Testis (tissue), 3 donors: Measurements from ENCODE around the gene SIK3. TPM values are rescaled to one million over a fixed set of nuclear protein-coding genes. Genes with fewer than 3 reads are reported as not detected.

Source experiments
- DNase-seq: peaks from one replicate; pipeline ENCODE4 v3.0.0-alpha.2; 2019
- H3K27ac ChIP-seq, 2 donors: fragments of 200-600 bp; sonication (generic); one replicate each; pipeline ENCODE4 v1.5.1; 2019
- H3K27me3 ChIP-seq: fragments of 200-600 bp; sonication (generic); one replicate; pipeline ENCODE4 v1.5.1; 2019
- H3K36me3 ChIP-seq: fragments of 200-600 bp; sonication (generic); one replicate; pipeline ENCODE4 v1.5.1; 2017; ENCODE audit warnings: low read depth; ENCODE audit errors: missing control alignments
- H3K4me1 ChIP-seq: fragments of 200-600 bp; sonication (generic); one replicate; pipeline ENCODE4 v1.5.1; 2019
- H3K4me3 ChIP-seq, 2 donors: fragments of 200-600 bp; sonication (generic); one replicate each; pipeline ENCODE4 v1.5.1; 2017 to 2019
- H3K9me3 ChIP-seq: fragments of 200-600 bp; sonication (generic); one replicate; pipeline ENCODE4 v1.5.1; 2017
- CTCF ChIP-seq, 3 experiments: fragments of 450-650 bp in 2 of 3; fragments of 200-600 bp in 1 of 3; sonication (generic) in 1 of 3; IDR thresholded peaks; one replicate each; pipeline ENCODE4 v1.5.1; 2016 to 2019; ENCODE audit warnings: antibody characterized with exemption in 3 of 3, mild to moderate bottlenecking in 2 of 3, moderate library complexity in 1 of 3
- POLR2A ChIP-seq: fragments of 450-650 bp; IDR thresholded peaks from one replicate; pipeline ENCODE4 v1.6.1; 2017; ENCODE audit warnings: antibody characterized with exemption, mild to moderate bottlenecking, moderate library complexity
- WGBS, 2 donors: methylation state at CpG; one replicate each; pipeline ENCODE4 v1.1.5; 2018; 5-methylcytosine and 5-hydroxymethylcytosine counted together
- intact Hi-C: fragments of 100-400 bp; cut with DNase I; formaldehyde crosslinking; loops from one replicate; pipeline ENCODE4 v1.15.1; 2023; ENCODE audit warnings: low total_unique reads
- polyA plus RNA-seq: library from polyadenylated mRNA; stranded (reverse); fragments of 350-450 nt; fragmentation: Illumina TruSeq; extraction: RNeasy Lipid Tissue Mini Kit (QIAGEN cat#74804); gene quantifications from one replicate; pipeline ENCODE4 v1.2.3, GENCODE V29; 2014; ENCODE audit warnings: low read depth, low replicate concordance; ENCODE audit not compliant: insufficient read depth
- total RNA-seq, 2 donors: library from RNA; depleted of rRNA; stranded (reverse); fragments of >200 nt; gene quantifications; one replicate each; pipeline ENCODE4 v1.2.3, GENCODE V29; 2016

SIK3 gene
- total and polyA plus RNA-seq, 3 donors from 2014 or later = 112 to 125 (median 123) TPM

DNA sequence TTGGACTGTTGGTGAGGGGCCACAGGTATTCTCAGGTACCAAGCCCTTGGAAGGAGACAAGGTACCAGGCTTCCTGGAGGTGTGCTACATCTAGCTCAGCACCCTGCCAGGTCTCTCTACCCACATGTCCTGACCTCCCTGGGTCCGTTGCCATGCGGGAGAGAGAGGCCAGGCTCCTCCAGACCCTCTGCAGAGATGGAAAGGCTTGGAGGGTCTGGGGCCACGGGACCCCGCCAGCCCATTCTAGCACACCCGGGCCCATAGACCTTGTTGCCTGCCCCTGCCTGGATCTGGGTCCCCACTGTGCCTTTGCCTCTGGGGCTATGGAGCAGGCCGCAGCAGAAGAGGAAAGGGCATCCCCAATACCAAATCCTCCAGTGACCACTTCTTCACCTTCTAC, 270.8 kb downstream of the SIK3 start:
- intact Hi-C loops = no loop called here
- 98% methylated on average over 6 of the region's 6 CpGs; no CpG with 5 or more reads in 1 of the 2 donors for WGBS, 2 donors
- no peaks in the 10 kb centered on the region for H3K27me3 ChIP-seq

GRCh38 chr11:116826751-116827431, 271.3 kb downstream of the SIK3 start:
- H3K27ac ChIP-seq = no peak overlapping the region
- no peaks in the 10 kb centered on the region for H3K36me3 ChIP-seq
- H3K4me3 ChIP-seq = no peak overlapping the region
- H3K27me3 ChIP-seq = no peaks in the 10 kb centered on the region
- DNase-seq = no peak
- 82 to 100% methylated on average over 1 to 9 of the region's 9 CpGs for WGBS, 2 donors
- no peaks in the 10 kb centered on the region for H3K9me3 ChIP-seq
- no peak for TF ChIP-seq POLR2A
- no peak for TF ChIP-seq CTCF (IDR thresholded peaks at IDR 0.05)
- H3K4me1 ChIP-seq = no peaks in the 10 kb centered on the region
- intact Hi-C loops = no loop called here

More for the DNA sequence above, 270.8 kb downstream of the SIK3 start:
- DNase-seq = no peak
- no peaks in the 10 kb centered on the region for H3K9me3 ChIP-seq
- no peaks in the 10 kb centered on the region for H3K4me1 ChIP-seq
- TF ChIP-seq CTCF (IDR thresholded peaks at IDR 0.05) (no peak), POLR2A (no peak)
- H3K27ac ChIP-seq = no peak overlapping the region
- H3K4me3 ChIP-seq = no peak overlapping the region
- H3K36me3 ChIP-seq = no peaks in the 10 kb centered on the region

GRCh38 chr11:116825854-116826750, 272.1 kb downstream of the SIK3 start:
- Histone ChIP-seq H3K4me1 (no peaks in the 10 kb centered on the region), H3K36me3 (no peaks in the 10 kb centered on the region), H3K4me3 (no peak overlapping the region), H3K9me3 (no peaks in the 10 kb centered on the region), H3K27ac (no peak overlapping the region), H3K27me3 (no peaks in the 10 kb centered on the region)
- TF ChIP-seq CTCF (IDR thresholded peaks at IDR 0.05) (no peak), POLR2A (no peak)
- 75 to 83% methylated on average over 7 to 22 of the region's 22 CpGs for WGBS, 2 donors
- DNase-seq = no peak
- intact Hi-C loops = no loop called here

DNA sequence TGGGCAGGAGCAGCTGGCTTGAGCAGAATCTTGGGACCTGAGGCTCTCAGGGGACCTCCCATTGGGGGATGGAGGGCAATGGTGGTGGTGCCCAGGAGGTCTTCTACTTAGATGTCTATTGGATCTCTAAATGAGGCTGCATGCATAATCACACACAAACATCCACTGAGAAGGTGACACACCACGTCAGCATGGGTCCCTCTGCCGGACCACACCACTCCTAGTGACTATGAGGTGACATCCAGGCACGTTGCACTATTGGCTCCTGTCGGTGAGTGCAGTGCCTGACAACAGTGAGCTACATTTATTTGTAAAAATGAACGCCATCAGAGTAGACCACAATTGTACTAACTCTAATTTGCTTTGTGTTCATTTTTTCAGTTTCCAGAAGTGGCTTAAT, 272.8 kb downstream of the SIK3 start:
- Histone ChIP-seq H3K36me3 (no peaks in the 10 kb centered on the region), H3K9me3 (no peaks in the 10 kb centered on the region), H3K4me3 (no peak overlapping the region), H3K27me3 (no peaks in the 10 kb centered on the region), H3K27ac (no peak overlapping the region), H3K4me1 (no peaks in the 10 kb centered on the region)
- DNase-seq = no peak
- intact Hi-C loops = no loop called here
- 87 to 92% methylated on average over 5 of the region's 5 CpGs for WGBS, 2 donors
- TF ChIP-seq POLR2A (no peak), CTCF (IDR thresholded peaks at IDR 0.05) (no peak)
